Measurements from ENCODE around the gene TADA3.

- TF ChIP-seq CTCF (conservative IDR thresholded peaks at IDR 0.05 in 1 of 2, IDR thresholded peaks at IDR 0.05 in 1 of 2; ENCODE audit: low read depth in 1 of 2, low read length in 2 of 2) (no peak), EZH2 (IDR thresholded peaks at IDR 0.05; ENCODE audit: low read length, missing control alignments) (no peak)
Measured at GRCh38 chr3:9792405-9793160, at the start of gene TADA3, which contains the start of gene ARPC4.

All from fibroblast of lung (primary cell).